GM12878 (cell line): ENCODE data around the gene NR2F1-AS1. TPM values are rescaled to one million over a fixed set of nuclear protein-coding genes. Genes with fewer than 3 reads are reported as not detected.

Experiments
- FOS ChIP-seq: IDR thresholded peaks from 3 replicates; pipeline ENCODE4 v1.6.1; 2011; ENCODE audit warnings: borderline replicate concordance; ENCODE audit not compliant: insufficient read length; ENCODE audit errors: extremely low read depth
- GABPA ChIP-seq: IDR thresholded peaks from 2 replicates; pipeline ENCODE4 v1.6.1; 2014; ENCODE audit warnings: antibody characterized with exemption, low read depth, mild to moderate bottlenecking, inconsistent platforms
- KDM1A ChIP-seq: fragments of 200-600 bp; sonication (generic); IDR thresholded peaks from 2 replicates; pipeline ENCODE4 v1.6.1; 2016; ENCODE audit warnings: borderline replicate concordance
- PRDM15 ChIP-seq: fragments of 450-650 bp; formaldehyde crosslinking; IDR thresholded peaks from 2 replicates; pipeline ENCODE4 v1.4.0; 2020; ENCODE audit warnings: mild to moderate bottlenecking, moderate library complexity
- RAD51 ChIP-seq: fragments of 450-650 bp; IDR thresholded peaks from 2 replicates; pipeline ENCODE4 v1.6.1; 2016; ENCODE audit warnings: moderate library complexity, mild to moderate bottlenecking, inconsistent platforms
- RBBP5 ChIP-seq: fragments of 200-600 bp; sonication (generic); conservative IDR thresholded peaks from 2 replicates; pipeline ENCODE4 v1.6.1; 2016
- RELB ChIP-seq: fragments of 450-650 bp; IDR thresholded peaks from 2 replicates; pipeline ENCODE4 v1.6.1; 2017; ENCODE audit warnings: low read depth, mild to moderate bottlenecking, moderate library complexity
- RFX5 ChIP-seq: IDR thresholded peaks from 2 replicates; pipeline ENCODE4 v1.6.1; 2011; ENCODE audit warnings: low read depth, low read length, improper control_type of control experiment
- STAT3 ChIP-seq: IDR thresholded peaks from 2 replicates; pipeline ENCODE4 v1.6.1; 2011; ENCODE audit warnings: low read depth, low read length, improper control_type of control experiment
- ZNF207 ChIP-seq: fragments of 450-650 bp; IDR thresholded peaks from 2 replicates; pipeline ENCODE4 v1.6.1; 2014; ENCODE audit warnings: antibody characterized with exemption, mild to moderate bottlenecking, borderline replicate concordance
- polyA plus RNA-seq, 11 experiments: library from polyadenylated mRNA; depleted of rRNA in 4 of 11; unstranded in 6 of 11; stranded (reverse) in 5 of 11; fragments of >200 nt; fragmentation: Nextera tagmentation in 4 of 11; fragmentation: Illumina TruSeq in 1 of 11; extraction: Ambion mirVana in 4 of 11; extraction: Trizol in 1 of 11; gene quantifications; 1 replicate in 1 of 11; 2 replicates in 10 of 11; pipeline versions ENCODE4 v1.2.1 to v1.2.3, GENCODE V29; 2011 to 2016; ENCODE audit warnings: inconsistent platforms in 2 of 11, missing spikeins in 2 of 11, low read depth in 1 of 11
- total RNA-seq, 4 experiments: library from RNA; depleted of rRNA in 3 of 4; stranded (reverse); fragments of >200 nt in 3 of 4; fragmentation: Illumina TruSeq in 1 of 4; extraction: Trizol in 1 of 4; gene quantifications; 2 replicates each; pipeline versions ENCODE4 v1.2.1 to v1.2.3, GENCODE V29; 2013 to 2021

The NR2F1-AS1 gene
- total and polyA plus RNA-seq, 10 of the 15 experiments (the other 5 are each of a cell fraction or from before 2014, with no cell fraction given) = 0.11 to 0.85 (median 0.27) TPM

DNA sequence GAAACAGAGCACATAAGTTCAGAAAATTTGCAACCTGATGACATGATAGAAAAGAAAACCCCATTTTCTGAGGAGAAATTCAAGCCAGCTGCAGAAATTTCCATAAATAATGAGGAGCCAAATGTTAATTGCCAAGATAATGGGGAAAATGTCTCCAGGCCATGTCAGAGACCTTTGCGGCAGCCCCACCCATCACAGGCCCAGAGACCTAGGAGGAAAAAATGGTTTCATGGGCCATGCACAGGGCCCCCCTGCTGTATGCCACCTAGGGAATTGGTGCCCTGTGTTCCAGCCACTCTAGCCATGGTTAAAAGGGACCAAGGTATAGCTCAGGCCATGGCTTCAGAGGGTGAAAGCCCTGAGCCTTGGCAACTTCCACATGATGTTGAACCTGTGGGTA, 118.1 kb downstream of the NR2F1-AS1 start (continued):
- TF ChIP-seq FOS (no peak), ZNF207 (no peak), RAD51 (no peak), RBBP5 (no peak), GABPA (no peak), PRDM15 (no peak), RFX5 (no peak), RELB (no peak), STAT3 (no peak), KDM1A (no peak)
